Measurements from ENCODE around the gene FIG4. TPM values are rescaled to one million over a fixed set of nuclear protein-coding genes. Genes with fewer than 3 reads are reported as not detected.

FIG4 gene
- polyA plus RNA-seq, 3 donors, result 27.2 to 65.3 (median 53.7) TPM

- Histone ChIP-seq H3K36me3 (replicated peaks in 1 of 2; ENCODE audit: control insufficient read depth in 1 of 2, insufficient read depth in 2 of 2, low read length in 2 of 2) (no peaks in the 10 kb centered on the region), H2AFZ (ENCODE audit: insufficient read depth, low read depth, low read length, poor library complexity, severe bottlenecking) (no peak overlapping the region), H3K4me1 (ENCODE audit: control insufficient read depth in 1 of 2, insufficient read depth in 2 of 2, low read length in 2 of 2) (no peaks in the 10 kb centered on the region), H3K79me2 (ENCODE audit: insufficient read depth, low read length) (no peaks in the 10 kb centered on the region), H4K20me1 (ENCODE audit: insufficient read depth, low read length) (no peaks in the 10 kb centered on the region), H3K4me3 (replicated peaks in 1 of 3; ENCODE audit: low read depth in 2 of 3, low read length in 3 of 3) (no peak overlapping the region), H3K4me2 (replicated peaks; ENCODE audit: extremely low read depth, low read length, poor library complexity, severe bottlenecking) (no peak overlapping the region), H3K9ac (ENCODE audit: insufficient read depth, low read length, poor library complexity, severe bottlenecking) (no peak overlapping the region), H3K27me3 (ENCODE audit: control insufficient read depth in 2 of 2, insufficient read depth in 2 of 2, low read length in 2 of 2) (no peaks in the 10 kb centered on the region), H3K27ac (ENCODE audit: low read depth in 1 of 2, low read length in 2 of 2) (no peak overlapping the region), H3K9me3 (replicated peaks in 1 of 2; ENCODE audit: control insufficient read depth in 1 of 2, insufficient read depth in 1 of 2, low read length in 2 of 2) (no peaks in the 10 kb centered on the region)
- peaks cover 1 to 2% (median 2%) of the 10 kb centered on the region in 3 donors for H3K27me3 Mint-ChIP-seq (ENCODE audit: low read depth in 3 of 3)
- intact Hi-C loops (cut with micrococcal nuclease), result no loop called here
- TF ChIP-seq CTCF (IDR thresholded peaks at IDR 0.05), result no peak
- no peak overlapping the region for H3K27ac Mint-ChIP-seq
- peaks cover 0 to 7% (median 4%) of the 10 kb centered on the region in 7 donors for H3K9me3 Mint-ChIP-seq
- no CpG with 5 or more reads among the region's 3 CpGs for WGBS (ENCODE audit: insufficient coverage)
- no peak for DNase-seq
- H3K4me1 Mint-ChIP-seq, result no peaks in the 10 kb centered on the region
- H3K4me3 Mint-ChIP-seq, result no peak overlapping the region
- no peaks in the 10 kb centered on the region for H3K36me3 Mint-ChIP-seq
Observed at GRCh38 chr6:109841869-109842268, 150.8 kb downstream of the FIG4 start.

- H3K4me1 Mint-ChIP-seq, result peaks cover 6% of the 10 kb centered on the region
- no peak overlapping the region for H2AFZ ChIP-seq (ENCODE audit: insufficient read depth, low read depth, low read length, poor library complexity, severe bottlenecking)
- H3K79me2 ChIP-seq (ENCODE audit: insufficient read depth, low read length), result no peaks in the 10 kb centered on the region
- no peak for TF ChIP-seq CTCF (IDR thresholded peaks at IDR 0.05)
- H3K36me3 ChIP-seq (replicated peaks in 1 of 2; ENCODE audit: control insufficient read depth in 1 of 2, insufficient read depth in 2 of 2, low read length in 2 of 2), result no peaks in the 10 kb centered on the region
- H4K20me1 ChIP-seq (ENCODE audit: insufficient read depth, low read length), result no peaks in the 10 kb centered on the region
- no peak overlapping the region for H3K4me3 ChIP-seq (replicated peaks in 1 of 3; ENCODE audit: low read depth in 2 of 3, low read length in 3 of 3)
- no peak overlapping the region for H3K4me2 ChIP-seq (replicated peaks; ENCODE audit: extremely low read depth, low read length, poor library complexity, severe bottlenecking)
- H3K27ac ChIP-seq (ENCODE audit: low read depth in 1 of 2, low read length in 2 of 2), result no peak overlapping the region
- no peaks in the 10 kb centered on the region for H3K27me3 Mint-ChIP-seq (ENCODE audit: low read depth in 3 of 3)
- no peaks in the 10 kb centered on the region for H3K27me3 ChIP-seq (ENCODE audit: control insufficient read depth in 2 of 2, insufficient read depth in 2 of 2, low read length in 2 of 2)
- H3K27ac Mint-ChIP-seq, result no peak overlapping the region
- H3K9me3 ChIP-seq (replicated peaks in 1 of 2; ENCODE audit: control insufficient read depth in 1 of 2, insufficient read depth in 1 of 2, low read length in 2 of 2), result no peaks in the 10 kb centered on the region
- no peaks in the 10 kb centered on the region for H3K4me1 ChIP-seq (ENCODE audit: control insufficient read depth in 1 of 2, insufficient read depth in 2 of 2, low read length in 2 of 2)
- H3K4me3 Mint-ChIP-seq, result no peak overlapping the region
- no peak for DNase-seq
- H3K9me3 Mint-ChIP-seq, result peaks cover 0 to 9% (median 3%) of the 10 kb centered on the region in 7 donors
- H3K9ac ChIP-seq (ENCODE audit: insufficient read depth, low read length, poor library complexity, severe bottlenecking), result no peak overlapping the region
- no peaks in the 10 kb centered on the region for H3K36me3 Mint-ChIP-seq
- intact Hi-C loops (cut with micrococcal nuclease), result no loop called here
- WGBS (ENCODE audit: insufficient coverage), result 87% methylated on average over 3 of the region's 4 CpGs
Observed at GRCh38 chr6:109852713-109853112, 161.6 kb downstream of the FIG4 start.
